Measurements from ENCODE around the gene SEH1L.
"Not testable (repeated sequence)": the region's sequence is repeated elsewhere in the genome, so short reads cannot be mapped to it uniquely, and the experiment has no call there.

SEH1L gene

GRCh38 chr18:12989397-12990122, 41.7 kb downstream of the SEH1L start:
- Histone ChIP-seq H3K4me1 (ENCODE audit: insufficient read depth, low read length) (peaks cover 22% of the 10 kb centered on the region), H3K4me3 (ENCODE audit: low read length) (peak overlapping the region; percentile 94), H3K9ac (ENCODE audit: low read depth, low read length) (peak overlapping the region; percentile 95), H3K27me3 (ENCODE audit: insufficient read depth, low read length) (no peaks in the 10 kb centered on the region), H3K9me3 (ENCODE audit: insufficient read depth, low read depth, low read length) (no peaks in the 10 kb centered on the region), H3K36me3 (ENCODE audit: insufficient read depth, low read depth, low read length) (peaks cover 23% of the 10 kb centered on the region), H3K27ac (ENCODE audit: low read length) (no peak overlapping the region)

DNA sequence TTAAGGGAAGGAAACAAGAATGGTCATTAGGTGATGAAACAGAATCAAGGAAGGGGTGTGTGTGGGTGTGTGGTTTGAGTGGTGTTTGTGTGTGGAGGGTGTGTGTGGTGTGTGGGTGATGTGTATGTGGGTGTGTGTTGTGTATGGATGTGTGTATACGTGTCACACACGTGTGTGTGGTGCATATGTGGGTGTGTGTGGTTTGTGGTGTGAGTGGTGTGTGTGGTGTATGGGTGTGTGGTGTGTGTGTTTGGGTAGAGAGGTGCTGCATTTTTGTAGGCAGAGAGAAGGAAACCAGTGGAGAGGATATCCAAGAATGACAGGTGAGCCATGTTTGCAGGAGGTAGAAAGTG, 42.3 kb downstream of the SEH1L start:
- H3K27ac ChIP-seq (ENCODE audit: low read length), result peak overlapping the region; percentile 69

DNA sequence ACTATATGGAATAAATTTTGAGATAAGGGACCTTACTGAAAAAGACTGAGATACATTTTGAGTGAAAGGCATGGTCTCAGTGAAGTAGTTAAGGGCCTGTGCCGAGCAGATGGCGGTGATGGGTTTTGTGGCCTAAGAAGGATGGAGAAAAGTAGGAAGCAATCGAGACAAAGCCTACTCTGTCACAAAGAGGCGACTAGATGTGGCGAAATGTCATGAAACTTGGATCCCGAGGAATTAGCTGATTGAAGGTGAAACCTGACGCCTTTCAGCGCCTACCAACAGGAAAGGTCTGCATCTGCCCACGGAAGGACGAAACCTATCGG, 42.8 kb downstream of the SEH1L start:
- Histone ChIP-seq H3K4me1 (ENCODE audit: insufficient read depth, low read length) (peaks cover 22% of the 10 kb centered on the region), H3K4me3 (ENCODE audit: low read length) (peak overlapping the region; percentile 94), H3K27ac (ENCODE audit: low read length) (peak overlapping the region; percentile 69), H3K36me3 (ENCODE audit: insufficient read depth, low read depth, low read length) (peaks cover 14% of the 10 kb centered on the region), H3K27me3 (ENCODE audit: insufficient read depth, low read length) (no peaks in the 10 kb centered on the region), H3K9ac (ENCODE audit: low read depth, low read length) (peak overlapping the region; percentile 95), H3K9me3 (ENCODE audit: insufficient read depth, low read depth, low read length) (no peaks in the 10 kb centered on the region)

More for the DNA sequence above, 42.3 kb downstream of the SEH1L start:
- H3K36me3 ChIP-seq (ENCODE audit: insufficient read depth, low read depth, low read length), result peaks cover 18% of the 10 kb centered on the region
- peak overlapping the region; percentile 94 for H3K4me3 ChIP-seq (ENCODE audit: low read length)
- H3K27me3 ChIP-seq (ENCODE audit: insufficient read depth, low read length), result no peaks in the 10 kb centered on the region
- H3K4me1 ChIP-seq (ENCODE audit: insufficient read depth, low read length), result peaks cover 22% of the 10 kb centered on the region
- H3K9me3 ChIP-seq (ENCODE audit: insufficient read depth, low read depth, low read length), result no peaks in the 10 kb centered on the region
- peak overlapping the region; percentile 95 for H3K9ac ChIP-seq (ENCODE audit: low read depth, low read length)

DNA sequence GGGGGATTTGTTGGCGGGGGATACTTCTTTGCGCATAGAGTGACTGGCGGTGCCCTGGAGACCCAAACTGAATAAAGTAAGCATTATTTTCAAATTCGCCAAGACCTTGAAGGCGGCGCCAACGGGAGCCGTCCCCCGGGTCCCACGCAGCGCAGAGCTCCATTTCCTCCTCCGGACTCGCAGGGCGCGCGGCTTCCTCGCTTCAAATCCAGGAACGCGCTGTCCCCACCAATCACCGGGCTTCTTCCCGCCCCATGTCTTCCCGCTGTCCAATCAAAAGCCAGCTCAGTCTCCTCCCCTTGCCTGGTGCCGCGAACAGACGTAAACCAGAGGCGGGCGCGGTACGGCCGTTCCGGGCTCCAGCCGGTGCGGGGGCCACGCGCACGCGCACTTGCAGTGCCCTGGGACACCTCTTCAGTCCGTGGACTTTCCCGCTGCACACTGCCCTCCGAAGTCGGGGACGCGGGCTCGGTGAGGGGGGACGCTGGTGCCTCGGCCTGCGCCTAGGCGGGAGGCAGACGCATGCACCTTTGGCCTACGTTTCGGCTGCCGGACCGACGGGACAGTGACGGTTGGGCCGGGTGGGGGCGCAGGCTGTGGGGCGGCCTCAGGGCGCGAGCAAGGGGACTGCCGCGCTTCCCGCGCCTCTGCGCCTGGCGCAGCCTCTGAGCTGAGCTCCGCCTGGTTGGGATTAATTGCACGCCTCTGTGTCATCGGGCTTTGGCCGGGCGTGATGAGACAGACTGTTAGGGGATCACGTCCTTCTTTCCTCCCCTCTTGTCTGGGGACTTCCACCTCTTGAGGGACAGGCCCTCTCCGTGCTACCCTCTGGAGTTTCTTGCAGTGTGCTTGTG, 43.4 kb downstream of the SEH1L start, which contains the start of gene CEP192:
CEP192 (plus strand) TSS at position 396 of the 854 bp plus-strand sequence. CDS start 8,063 bp downstream, outside the sequence.
- H3K4me3 ChIP-seq (ENCODE audit: low read length), result peak within 1 kb of the TSS; percentile 94
- H3K9ac ChIP-seq (ENCODE audit: low read depth, low read length), result peak within 1 kb of the TSS; percentile 95
- H3K27me3 ChIP-seq (ENCODE audit: insufficient read depth, low read length), result no peaks in the 10 kb centered on the region
- peak within 1 kb of the TSS; percentile 69 for H3K27ac ChIP-seq (ENCODE audit: low read length)
- no peaks in the 10 kb centered on the region for H3K9me3 ChIP-seq (ENCODE audit: insufficient read depth, low read depth, low read length)
- peaks cover 22% of the 10 kb centered on the region for H3K4me1 ChIP-seq (ENCODE audit: insufficient read depth, low read length)
- H3K36me3 ChIP-seq (ENCODE audit: insufficient read depth, low read depth, low read length), result peaks cover 9% of the 10 kb centered on the region

DNA sequence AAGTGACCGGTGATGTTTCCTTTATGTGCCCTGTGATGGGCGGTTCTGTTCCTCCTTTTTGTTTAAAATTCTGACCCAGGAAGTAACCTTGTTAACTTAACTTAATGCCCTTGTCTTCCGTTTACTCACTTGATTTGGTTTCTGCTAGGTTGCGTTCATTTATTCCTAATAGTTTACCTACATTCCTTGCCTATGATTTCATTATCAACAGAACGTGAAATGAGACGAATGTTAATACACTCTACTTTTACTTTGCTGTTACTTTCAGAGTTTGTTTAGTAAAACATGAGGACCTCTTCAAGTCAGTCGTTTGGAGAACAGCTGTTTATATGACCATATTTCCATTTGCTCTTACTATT, 44.0 kb downstream of the SEH1L start:
- no peaks in the 10 kb centered on the region for H3K27me3 ChIP-seq (ENCODE audit: insufficient read depth, low read length)
- H3K4me1 ChIP-seq (ENCODE audit: insufficient read depth, low read length), result peaks cover 22% of the 10 kb centered on the region
- peak overlapping the region; percentile 59 for H3K27ac ChIP-seq (ENCODE audit: low read length)
- H3K36me3 ChIP-seq (ENCODE audit: insufficient read depth, low read depth, low read length), result peaks cover 4% of the 10 kb centered on the region
- H3K4me3 ChIP-seq (ENCODE audit: low read length), result peak overlapping the region; percentile 94
- H3K9ac ChIP-seq (ENCODE audit: low read depth, low read length), result peak overlapping the region; percentile 95
- no peaks in the 10 kb centered on the region for H3K9me3 ChIP-seq (ENCODE audit: insufficient read depth, low read depth, low read length)

- no peaks in the 10 kb centered on the region for H3K27me3 ChIP-seq (ENCODE audit: insufficient read depth, low read length)
- H3K27ac ChIP-seq (ENCODE audit: low read length), result no peak overlapping the region
- H3K9me3 ChIP-seq (ENCODE audit: insufficient read depth, low read depth, low read length), result no peaks in the 10 kb centered on the region
- no peak overlapping the region for H3K9ac ChIP-seq (ENCODE audit: low read depth, low read length)
- H3K4me3 ChIP-seq (ENCODE audit: low read length), result peak overlapping the region; percentile 94
- H3K4me1 ChIP-seq (ENCODE audit: insufficient read depth, low read length), result peaks cover 22% of the 10 kb centered on the region
- H3K36me3 ChIP-seq (ENCODE audit: insufficient read depth, low read depth, low read length), result no peaks in the 10 kb centered on the region
Measured at GRCh38 chr18:12993439-12993838, 45.6 kb downstream of the SEH1L start.

DNA sequence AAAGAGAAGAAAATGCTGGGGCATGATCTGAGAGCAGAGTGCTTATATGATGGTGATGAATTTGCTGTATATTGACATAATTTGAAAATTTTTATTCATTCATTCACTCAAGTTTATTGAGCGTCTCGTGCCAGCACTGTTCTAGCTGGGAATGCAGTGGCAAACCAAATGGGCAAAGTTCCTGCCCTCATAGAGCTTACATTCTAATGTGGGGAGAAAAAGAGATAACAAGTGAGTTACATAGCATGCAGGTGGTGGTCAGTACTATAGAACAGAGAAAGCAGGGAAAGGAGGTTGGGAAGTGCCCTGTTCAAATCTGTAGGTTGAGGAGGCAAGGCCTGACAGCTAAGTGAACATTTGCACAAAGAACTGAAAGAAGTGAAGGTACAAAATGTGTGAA, 47.6 kb downstream of the SEH1L start:
- no peak overlapping the region for H3K9ac ChIP-seq (ENCODE audit: low read depth, low read length)
- H3K4me3 ChIP-seq (ENCODE audit: low read length), result no peak overlapping the region
- peaks cover 7% of the 10 kb centered on the region for H3K36me3 ChIP-seq (ENCODE audit: insufficient read depth, low read depth, low read length)
- H3K27me3 ChIP-seq (ENCODE audit: insufficient read depth, low read length), result no peaks in the 10 kb centered on the region
- no peak overlapping the region for H3K27ac ChIP-seq (ENCODE audit: low read length)
- H3K9me3 ChIP-seq (ENCODE audit: insufficient read depth, low read depth, low read length), result no peaks in the 10 kb centered on the region
- H3K4me1 ChIP-seq (ENCODE audit: insufficient read depth, low read length), result peaks cover 17% of the 10 kb centered on the region

DNA sequence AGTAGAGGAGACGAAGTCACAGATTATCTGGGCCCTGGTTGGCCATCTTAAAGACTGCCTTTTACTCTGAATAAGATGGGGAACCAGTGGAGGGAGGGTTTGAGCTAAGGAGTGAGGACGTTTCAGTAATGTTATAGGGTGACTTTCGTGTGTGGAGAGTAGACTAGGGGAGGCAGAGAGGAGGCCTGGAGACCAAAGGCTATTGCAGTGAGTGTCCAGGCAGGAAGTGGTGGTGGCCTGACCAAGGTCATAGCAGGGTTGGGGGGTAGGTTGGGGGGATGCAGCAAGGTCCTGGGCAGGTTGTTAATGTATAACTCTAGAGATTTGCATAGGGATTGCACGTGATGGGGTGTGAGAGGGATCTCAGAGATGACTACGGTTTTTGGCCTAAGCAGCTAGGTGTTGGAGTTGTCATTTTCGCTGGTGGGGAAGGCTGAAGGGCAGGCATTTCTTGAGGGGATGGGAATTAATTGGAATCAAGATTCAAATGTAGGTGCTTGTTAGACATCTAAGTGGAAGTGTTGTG, 48.2 kb downstream of the SEH1L start:
- H3K27ac ChIP-seq (ENCODE audit: low read length), result no peak overlapping the region
- no peak overlapping the region for H3K4me3 ChIP-seq (ENCODE audit: low read length)
- H3K36me3 ChIP-seq (ENCODE audit: insufficient read depth, low read depth, low read length), result peaks cover 13% of the 10 kb centered on the region
- peaks cover 17% of the 10 kb centered on the region for H3K4me1 ChIP-seq (ENCODE audit: insufficient read depth, low read length)
- H3K27me3 ChIP-seq (ENCODE audit: insufficient read depth, low read length), result no peaks in the 10 kb centered on the region
- H3K9ac ChIP-seq (ENCODE audit: low read depth, low read length), result no peak overlapping the region
- no peaks in the 10 kb centered on the region for H3K9me3 ChIP-seq (ENCODE audit: insufficient read depth, low read depth, low read length)

GRCh38 chr18:12996661-12997292, 49.0 kb downstream of the SEH1L start:
- Histone ChIP-seq H3K27ac (ENCODE audit: low read length) (no peak overlapping the region), H3K9me3 (ENCODE audit: insufficient read depth, low read depth, low read length) (no peaks in the 10 kb centered on the region), H3K36me3 (ENCODE audit: insufficient read depth, low read depth, low read length) (peaks cover 20% of the 10 kb centered on the region), H3K4me3 (ENCODE audit: low read length) (no peak overlapping the region), H3K27me3 (ENCODE audit: insufficient read depth, low read length) (no peaks in the 10 kb centered on the region), H3K4me1 (ENCODE audit: insufficient read depth, low read length) (peaks cover 17% of the 10 kb centered on the region), H3K9ac (ENCODE audit: low read depth, low read length) (no peak overlapping the region)

DNA sequence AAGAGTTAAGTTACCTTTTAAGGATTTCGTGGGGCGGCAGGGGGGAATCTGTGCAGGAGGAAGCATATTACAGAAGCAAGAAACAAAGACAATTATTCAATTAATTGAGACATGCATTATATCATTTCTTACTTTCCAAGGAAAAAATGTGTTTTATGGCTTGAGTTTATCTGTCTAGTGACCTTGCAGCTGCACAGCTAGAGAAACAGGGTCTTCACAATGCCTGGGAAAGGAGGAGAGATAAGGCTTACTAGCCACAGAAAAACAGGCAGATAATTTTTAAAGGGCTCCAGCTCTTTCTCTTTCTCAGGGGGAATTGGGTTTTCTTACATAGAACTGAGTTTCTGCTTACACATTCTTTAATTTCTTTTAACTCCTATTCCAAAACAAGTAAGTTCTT, 49.5 kb downstream of the SEH1L start:
- peaks cover 13% of the 10 kb centered on the region for H3K4me1 ChIP-seq (ENCODE audit: insufficient read depth, low read length)
- not testable (repeated sequence) for H3K9ac ChIP-seq (ENCODE audit: low read depth, low read length); H3K9me3 ChIP-seq (ENCODE audit: insufficient read depth, low read depth, low read length); H3K4me3 ChIP-seq (ENCODE audit: low read length); H3K27ac ChIP-seq (ENCODE audit: low read length); H3K27me3 ChIP-seq (ENCODE audit: insufficient read depth, low read length)
- H3K36me3 ChIP-seq (ENCODE audit: insufficient read depth, low read depth, low read length), result peaks cover 25% of the 10 kb centered on the region

DNA sequence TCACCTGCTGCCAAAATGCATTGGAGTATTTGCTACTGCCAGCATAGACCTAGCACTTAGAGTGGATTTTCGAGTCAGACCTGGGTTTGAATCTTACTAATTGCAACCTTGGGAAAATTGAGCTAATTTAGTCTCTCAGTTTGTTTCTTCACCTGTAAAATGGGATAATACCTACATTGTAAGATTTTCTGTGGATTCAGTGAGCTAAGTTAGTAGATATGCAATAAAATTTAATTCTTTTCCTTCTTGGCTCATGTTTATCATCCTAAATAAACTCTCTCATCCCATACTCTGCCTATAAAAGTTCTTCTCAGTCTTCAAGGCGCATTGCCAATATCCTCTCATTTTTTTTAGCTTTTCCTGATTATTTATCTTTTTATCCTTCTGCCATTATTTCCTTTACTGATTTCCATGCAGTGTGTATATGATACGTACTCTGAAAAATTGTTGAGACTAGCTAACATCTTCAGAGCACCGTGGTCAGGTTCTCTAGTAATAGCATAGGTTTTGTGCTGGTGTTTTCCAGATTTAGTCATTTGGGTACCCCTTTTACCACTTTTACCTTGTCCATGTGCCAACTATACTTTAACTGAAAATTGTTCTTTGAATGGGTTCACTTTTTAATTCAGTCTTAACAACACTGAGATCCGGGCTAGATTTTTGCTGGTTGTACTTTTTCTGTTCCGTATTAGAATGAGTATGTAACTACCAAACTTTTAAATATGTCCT, 50.7 kb downstream of the SEH1L start:
- H3K27ac ChIP-seq (ENCODE audit: low read length), result no peak overlapping the region
- no peaks in the 10 kb centered on the region for H3K9me3 ChIP-seq (ENCODE audit: insufficient read depth, low read depth, low read length)
- no peaks in the 10 kb centered on the region for H3K27me3 ChIP-seq (ENCODE audit: insufficient read depth, low read length)
- H3K9ac ChIP-seq (ENCODE audit: low read depth, low read length), result no peak overlapping the region
- H3K36me3 ChIP-seq (ENCODE audit: insufficient read depth, low read depth, low read length), result peaks cover 26% of the 10 kb centered on the region
- peaks cover 2% of the 10 kb centered on the region; the same call in 1 of the 2 replicates for H3K4me1 ChIP-seq (ENCODE audit: insufficient read depth, low read length)
- H3K4me3 ChIP-seq (ENCODE audit: low read length), result no peak overlapping the region
